Heart right ventricle (tissue), 16 donors: ENCODE results near the gene TMEM204. TPM values are rescaled to one million over a fixed set of nuclear protein-coding genes. Genes with fewer than 3 reads are reported as not detected.

Experiments
- ATAC-seq, 8 donors: fragments of 200-7000 bp; cut with Tn5 transposase; one replicate each; pipeline ENCODE4 v1.9.1; 2020; ENCODE audit warnings: mild to moderate bottlenecking in 8 of 8, moderate library complexity in 8 of 8, moderate number of reproducible peaks in 1 of 8
- DNase-seq, 2 donors: peaks; one replicate each; pipeline ENCODE4 v3.0.0-alpha.2; 2020
- H3K27ac ChIP-seq, 10 donors: fragments of 200-600 bp; sonication (generic) in 2 of 10; one replicate each; pipeline versions ENCODE4 v1.5.0 to v1.8.0; 2020 to 2022; ENCODE audit warnings: mild to moderate bottlenecking in 3 of 10
- H3K27me3 ChIP-seq, 7 donors: fragments of 200-600 bp; one replicate each; pipeline ENCODE4 v1.8.0; 2021 to 2022; ENCODE audit warnings: mild to moderate bottlenecking in 2 of 7
- H3K36me3 ChIP-seq, 9 donors: fragments of 200-600 bp; sonication (generic) in 1 of 9; one replicate each; pipeline versions ENCODE4 v1.5.0 to v1.8.0; 2020 to 2022; ENCODE audit warnings: mild to moderate bottlenecking in 2 of 9
- H3K4me1 ChIP-seq, 9 donors: fragments of 200-600 bp; sonication (generic) in 1 of 9; one replicate each; pipeline versions ENCODE4 v1.5.0 to v1.8.0; 2020 to 2022; ENCODE audit warnings: mild to moderate bottlenecking in 4 of 9
- H3K4me3 ChIP-seq, 10 donors: fragments of 200-600 bp; sonication (generic) in 2 of 10; one replicate each; pipeline versions ENCODE4 v1.5.0 to v1.8.0; 2020 to 2022; ENCODE audit warnings: mild to moderate bottlenecking in 7 of 10, moderate library complexity in 2 of 10
- H3K9me3 ChIP-seq, 11 donors: fragments of 200-600 bp in 10 of 11; sonication (generic) in 2 of 11; one replicate each; pipeline versions ENCODE4 v1.5.0 to v1.8.0; 2013 to 2022; ENCODE audit warnings: mild to moderate bottlenecking in 2 of 11, control low read depth in 1 of 11, moderate library complexity in 1 of 11
- CTCF ChIP-seq, 9 donors: fragments of 200-600 bp; sonication (generic) in 2 of 9; IDR thresholded peaks; one replicate each; pipeline versions ENCODE4 v1.5.0 to v1.8.0; 2021 to 2022; ENCODE audit warnings: antibody characterized with exemption in 9 of 9, mild to moderate bottlenecking in 5 of 9, moderate library complexity in 1 of 9
- WGBS, 2 donors: extraction: QIAGEN DNeasy Blood & Tissue Kit; methylation state at CpG; one replicate each; pipeline ENCODE4 v1.1.7; 2013; ENCODE audit warnings: inconsistent platforms in 1 of 2; 5-methylcytosine and 5-hydroxymethylcytosine counted together
- intact Hi-C, 10 donors: fragments of 100-400 bp; cut with DNase I; formaldehyde crosslinking; loops; one replicate each; pipeline versions ENCODE4 v1.11.1 to v1.14.2; 2022
- polyA plus RNA-seq, 2 donors: library from polyadenylated mRNA; stranded (reverse); fragments of 200-250 nt; gene quantifications; one replicate each; pipeline ENCODE4 v1.2.3, GENCODE V29; 2013
- total RNA-seq, 10 donors: library from RNA; stranded (reverse); fragmentation: NEBNext Ultra II Directional in 3 of 10; extraction: Animal tissue kit (Norgen Biotek cat#: 25700) in 3 of 10; gene quantifications; one replicate each; pipeline versions ENCODE4 v1.2.1 to v1.2.4, GENCODE V29; 2021 to 2023
- donor health status: Arrhythmogenic right ventricular cardiomyopathy.
- donor health status: ischemic (EF 13 %, LVEDD 7.1; RV severe dilation, severe dysfunction).
- donor health status: healthy with polysubstance abuse.
- donor health status: DM: no; HTN: yes; CAD: no.
- donor health status: DM: no; HTN: no; CAD: no.
- donor health status: ischemic (EF 25% LVEDD 6.9; RV normal size, moderate dysfunction).
- donor health status: ischemic (EF 25% LVEDD 5.7; RV mildly dilated, moderate dysfunction).
- donor health status: healthy.
- donor health status: DM: yes; HTN: yes; CAD: no.
- donor health status: Ischemic cardiomyopathy.
- donor health status: ischemic (EF 35%, LVEDD 5.7; RV mildly dilated, moderate dysfunction).
- donor health status: nonischemic (EF 11% LVEDD 7.7; RV severe dilation, severe dysfunction).
- donor health status: DM: yes; HTN: yes; CAD: no.
- donor health status: PGD.
- donor health status: ischemic (EF 29% LVEDD 5.4; RV normal size, mild dysfunction).
- donor health status: nonischemic (EF 23%, LVEDD 6.1; RV moderate dilation, normal function).

The TMEM204 gene
- total and polyA plus RNA-seq, 12 donors = 10.7 to 49.9 (median 19.8) TPM

- Histone ChIP-seq H3K27ac (peak overlapping the region; percentile 82 to 97 (median 90)), H3K4me3 (peak overlapping the region; percentile 65 to 92 (median 80)), H3K4me1 (peaks cover 9 to 31% (median 25%) of the 10 kb centered on the region in 9 donors), H3K27me3 (no peaks in the 10 kb centered on the region), H3K36me3 (peaks cover 0 to 43% (median 26%) of the 10 kb centered on the region in 9 donors), H3K9me3 (no peaks in the 10 kb centered on the region)
- intact Hi-C loops = loop anchor here (2.0 to 10.0 kb wide), 12 partner anchors 39 to 211 kb away; partner anchors contain the start of genes CRAMP1 (in 4 of the 10), IFT140 (in 4 of the 10), TMEM204 (in 3 of the 10) and MAPK8IP3 (in 1 of the 10)
- no peak for TF ChIP-seq CTCF (IDR thresholded peaks at IDR 0.05)
- ATAC-seq = peak in 7 of 8 donors; percentile 2 to 29 (median 10)
- WGBS, 2 donors = 1% methylated on average over 30 of the region's 30 CpGs
- no peak for DNase-seq
Measured at GRCh38 chr16:1493746-1494094, 39.7 kb upstream of the TMEM204 start.

- Histone ChIP-seq H3K4me1 (peaks cover 9 to 31% (median 25%) of the 10 kb centered on the region in 9 donors), H3K36me3 (peaks cover 0 to 47% (median 26%) of the 10 kb centered on the region in 9 donors), H3K27me3 (no peaks in the 10 kb centered on the region), H3K27ac (peak overlapping the region in 9 of 10 donors; percentile 42 to 97 (median 87)), H3K9me3 (no peaks in the 10 kb centered on the region), H3K4me3 (peak overlapping the region; percentile 65 to 92 (median 80))
- peak; percentile 42 to 78 (median 67) for TF ChIP-seq CTCF (IDR thresholded peaks at IDR 0.05)
- 12 to 14% methylated on average over 25 of the region's 25 CpGs for WGBS, 2 donors
- DNase-seq (peak; percentile 52 to 77), ATAC-seq (peak; percentile 48 to 83 (median 78))
- intact Hi-C loops = loop anchor here (5.0 to 10.0 kb wide), 11 partner anchors 38 to 211 kb away; partner anchors contain the start of genes CRAMP1 (in 3 of the 10), IFT140 (in 3 of the 10), TMEM204 (in 3 of the 10) and MAPK8IP3 (in 1 of the 10)
Measured at GRCh38 chr16:1494129-1494640, 39.3 kb upstream of the TMEM204 start.

- no peaks in the 10 kb centered on the region for H3K9me3 ChIP-seq
- H3K36me3 ChIP-seq = peaks cover 0 to 53% (median 28%) of the 10 kb centered on the region in 9 donors
- ATAC-seq = peak; percentile 13 to 74 (median 58)
- peak overlapping the region in 9 of 10 donors; percentile 26 to 97 (median 82) for H3K27ac ChIP-seq
- H3K4me3 ChIP-seq = peak overlapping the region in 8 of 10 donors; percentile 67 to 92 (median 81)
- H3K4me1 ChIP-seq = peaks cover 9 to 31% (median 25%) of the 10 kb centered on the region in 9 donors
- peak in 1 of 9 donors; percentile 0 for TF ChIP-seq CTCF (IDR thresholded peaks at IDR 0.05)
- no peaks in the 10 kb centered on the region for H3K27me3 ChIP-seq
- peak; percentile 60 to 65 for DNase-seq
- WGBS, 2 donors = 27 to 43% methylated on average over 13 of the region's 13 CpGs
- intact Hi-C loops = loop anchor here (5.0 to 10.0 kb wide), 11 partner anchors 38 to 210 kb away; partner anchors contain the start of genes TMEM204 (in 4 of the 10), CRAMP1 (in 3 of the 10), IFT140 (in 3 of the 10) and MAPK8IP3 (in 1 of the 10)
Measured at GRCh38 chr16:1494711-1495110, 38.8 kb upstream of the TMEM204 start.

- 92% methylated on average over 39 of the region's 39 CpGs for WGBS, 2 donors
- Histone ChIP-seq H3K4me1 (peaks cover 9 to 31% (median 25%) of the 10 kb centered on the region in 9 donors), H3K27ac (peak overlapping the region in 5 of 10 donors; percentile 17 to 97 (median 42)), H3K9me3 (no peaks in the 10 kb centered on the region), H3K27me3 (no peaks in the 10 kb centered on the region), H3K36me3 (peaks cover 0 to 59% (median 34%) of the 10 kb centered on the region in 9 donors), H3K4me3 (peak overlapping the region in 1 of 10 donors; percentile 80)
- no peak for TF ChIP-seq CTCF (IDR thresholded peaks at IDR 0.05)
- intact Hi-C loops = loop anchor here in 7 of 10 donors (5.0 to 10.0 kb wide), 8 partner anchors 37 to 209 kb away; partner anchors contain the start of genes CRAMP1 (in 1 of the 7), IFT140 (in 1 of the 7), MAPK8IP3 (in 1 of the 7) and TMEM204 (in 1 of the 7)
- ATAC-seq (no peak), DNase-seq (no peak)
Measured at GRCh38 chr16:1495211-1495888, 38.1 kb upstream of the TMEM204 start.
